Kidney epithelial cell (primary cell): Measurements from ENCODE around the gene RAB40B. TPM values are rescaled to one million over a fixed set of nuclear protein-coding genes. Genes with fewer than 3 reads are reported as not detected.

Experiments used
- DNase-seq: peaks from one replicate; pipeline ENCODE4 v3.0.0-alpha.2; 2010; ENCODE audit warnings: low read depth
- H3K27me3 ChIP-seq: 2 replicates; pipeline ENCODE4 v1.6.0; 2011; ENCODE audit warnings: low read length; ENCODE audit not compliant: control insufficient read depth, insufficient read depth
- H3K36me3 ChIP-seq: 2 replicates; pipeline ENCODE4 v1.5.1; 2011; ENCODE audit warnings: low read length; ENCODE audit not compliant: control insufficient read depth, insufficient read depth
- H3K4me3 ChIP-seq: 2 replicates; pipeline ENCODE4 v1.5.1; 2011; ENCODE audit warnings: low read depth, mild to moderate bottlenecking, control low read depth, low read length
- CTCF ChIP-seq: IDR thresholded peaks from 2 replicates; pipeline ENCODE4 v1.5.1; 2011; ENCODE audit warnings: mild to moderate bottlenecking, moderate library complexity, low read length, control low read depth, inconsistent platforms; ENCODE audit not compliant: insufficient read depth, poor library complexity, severe bottlenecking
- total RNA-seq: library from RNA; depleted of rRNA; stranded (reverse); fragments of >200 nt; gene quantifications from 2 replicates; pipeline ENCODE4 v1.2.3, GENCODE V29; 2015

Gene RAB40B
- total RNA-seq, 1 donor from 2014 or later, result 7.3 TPM

- Histone ChIP-seq H3K4me3 (no peak overlapping the region), H3K27me3 (no peaks in the 10 kb centered on the region), H3K36me3 (no peaks in the 10 kb centered on the region)
- no peak for TF ChIP-seq CTCF
- DNase-seq, result no peak
These were observed 30.9 kb downstream of the RAB40B start for GRCh38 chr17:82667668-82668000.

- Histone ChIP-seq H3K36me3 (no peaks in the 10 kb centered on the region), H3K27me3 (no peaks in the 10 kb centered on the region), H3K4me3 (no peak overlapping the region)
- DNase-seq, result no peak
- no peak for TF ChIP-seq CTCF
These were observed 31.4 kb downstream of the RAB40B start for GRCh38 chr17:82666931-82667667.

- no peak for TF ChIP-seq CTCF
- no peak for DNase-seq
- Histone ChIP-seq H3K27me3 (no peaks in the 10 kb centered on the region), H3K4me3 (no peak overlapping the region), H3K36me3 (no peaks in the 10 kb centered on the region)
These were observed 32.6 kb downstream of the RAB40B start for GRCh38 chr17:82665891-82666290.

- H3K4me3 ChIP-seq, result no peak overlapping the region
- H3K27me3 ChIP-seq, result no peaks in the 10 kb centered on the region
- no peak for TF ChIP-seq CTCF
- no peak for DNase-seq
- no peaks in the 10 kb centered on the region for H3K36me3 ChIP-seq
These were observed 33.3 kb downstream of the RAB40B start for GRCh38 chr17:82665217-82665616.

GRCh38 chr17:82664701-82665182 lies 33.8 kb downstream of the RAB40B start:
- no peaks in the 10 kb centered on the region for H3K36me3 ChIP-seq
- no peaks in the 10 kb centered on the region for H3K27me3 ChIP-seq

More at GRCh38 chr17:82664701-82665182, 33.8 kb downstream of the RAB40B start:
- no peak for DNase-seq
- TF ChIP-seq CTCF, result no peak
- no peak overlapping the region for H3K4me3 ChIP-seq
